GM10248 (cell line): ENCODE data around the gene B3GALT5.

Experiments used
- CTCF ChIA-PET: fragments of 300-600 bp; sonication (Branson Sonifier 250); formaldehyde crosslinking; extraction: SDS; loops from one replicate; lab custom pipeline; 2021; ENCODE audit warnings: antibody characterized with exemption; lab: Yijun Ruan, JAX
- POLR2A ChIA-PET: fragments of 350-650 bp; sonication (Branson Sonifier 250); formaldehyde crosslinking; extraction: SDS; loops from one replicate; lab custom pipeline; 2020; ENCODE audit warnings: antibody characterized with exemption; lab: Yijun Ruan, JAX
- DNase-seq: peaks from one replicate; pipeline ENCODE4 v3.0.0; 2012; ENCODE audit errors: extremely low spot score
- CTCF ChIP-seq: IDR thresholded peaks from 2 replicates; pipeline ENCODE4 v1.5.1; 2012; ENCODE audit warnings: mild to moderate bottlenecking, low read depth; ENCODE audit errors: extremely low read depth, missing control alignments, control extremely low read depth

Gene B3GALT5

GRCh38 chr21:39616211-39616772 lies 3.6 kb downstream of the B3GALT5 start:
- CTCF ChIA-PET: interaction anchor here (0.9 to 1.1 kb wide), 2 partner anchors 12 to 25 kb away, joined by 3 read pairs; no protein-coding TSS in a partner anchor
- DNase-seq: no peak
- POLR2A ChIA-PET: no interaction called here
- TF ChIP-seq CTCF: no peak

GRCh38 chr21:39620856-39621255 lies 8.1 kb downstream of the B3GALT5 start:
- no peak for DNase-seq
- CTCF ChIA-PET: no interaction called here
- POLR2A ChIA-PET: no interaction called here
- no peak for TF ChIP-seq CTCF

GRCh38 chr21:39625211-39625895 lies 12.6 kb downstream of the B3GALT5 start:
- TF ChIP-seq CTCF: no peak
- ChIA-PET POLR2A (no interaction called here), CTCF (no interaction called here)
- DNase-seq: no peak

- TF ChIP-seq CTCF: no peak
- ChIA-PET POLR2A (no interaction called here), CTCF (no interaction called here)
- no peak for DNase-seq
Observed at GRCh38 chr21:39628385-39628784, 15.6 kb downstream of the B3GALT5 start.

GRCh38 chr21:39630191-39630591 lies 17.5 kb downstream of the B3GALT5 start:
- TF ChIP-seq CTCF: no peak
- DNase-seq: no peak
- CTCF ChIA-PET: no interaction called here
- POLR2A ChIA-PET: no interaction called here

GRCh38 chr21:39630827-39631226 lies 18.1 kb downstream of the B3GALT5 start:
- ChIA-PET CTCF (interaction anchor here (1.1 kb wide), 1 partner anchor 39 kb away, joined by 3 read pairs; no protein-coding TSS in a partner anchor), POLR2A (no interaction called here)
- DNase-seq: no peak
- no peak for TF ChIP-seq CTCF
